GM23338 (cell line): Measurements from ENCODE around the gene RAPGEF4. TPM values are rescaled to one million over a fixed set of nuclear protein-coding genes. Genes with fewer than 3 reads are reported as not detected.

Experiments used
- ATAC-seq: fragments of 200-7000 bp; cut with Tn5 transposase; 3 replicates; pipeline ENCODE4 v1.9.1; 2020
- DNase-seq: peaks from one replicate; pipeline ENCODE4 v3.0.0-alpha.2; 2015; ENCODE audit warnings: low spot score
- H2AFZ ChIP-seq: fragments of 200-600 bp; sonication (generic); 2 replicates; pipeline ENCODE4 v1.8.0; 2016; ENCODE audit warnings: antibody characterized with exemption, mild to moderate bottlenecking, moderate library complexity
- H3F3A ChIP-seq: fragments of 200-600 bp; sonication (generic); replicated peaks from 2 replicates; pipeline ENCODE4 v1.8.0; 2017; ENCODE audit warnings: antibody characterized with exemption, mixed run types, low read depth
- H3K27ac ChIP-seq: fragments of 200-600 bp; sonication (generic); 2 replicates; pipeline ENCODE4 v1.6.1; 2016; ENCODE audit warnings: low read depth
- H3K27me3 ChIP-seq: fragments of 200-600 bp; sonication (generic); 2 replicates; pipeline ENCODE4 v1.8.0; 2016; ENCODE audit warnings: mild to moderate bottlenecking, mixed run types, moderate library complexity; ENCODE audit not compliant: insufficient read depth
- H3K36me3 ChIP-seq: fragments of 200-600 bp; sonication (generic); 2 replicates; pipeline ENCODE4 v1.8.0; 2016; ENCODE audit warnings: mild to moderate bottlenecking; ENCODE audit not compliant: insufficient read depth
- H3K4me1 ChIP-seq: fragments of 200-600 bp; sonication (generic); 2 replicates; pipeline ENCODE4 v1.8.0; 2016; ENCODE audit warnings: mild to moderate bottlenecking, moderate library complexity; ENCODE audit not compliant: insufficient read depth
- H3K4me2 ChIP-seq: fragments of 200-600 bp; sonication (generic); 2 replicates; pipeline ENCODE4 v1.7.1; 2017; ENCODE audit warnings: mixed run types
- H3K4me3 ChIP-seq: fragments of 200-600 bp; sonication (generic); 2 replicates; pipeline ENCODE4 v1.6.1; 2016; ENCODE audit warnings: mixed run types
- H3K79me2 ChIP-seq: fragments of 200-600 bp; sonication (generic); replicated peaks from 2 replicates; pipeline ENCODE4 v1.8.0; 2017; ENCODE audit warnings: mild to moderate bottlenecking; ENCODE audit not compliant: insufficient read depth
- H3K9me2 ChIP-seq: fragments of 200-600 bp; sonication (generic); 2 replicates; pipeline ENCODE4 v1.8.0; 2017; ENCODE audit not compliant: insufficient read depth
- H4K20me1 ChIP-seq: fragments of 200-600 bp; sonication (generic); replicated peaks from 2 replicates; pipeline ENCODE4 v1.8.0; 2017; ENCODE audit warnings: mild to moderate bottlenecking; ENCODE audit not compliant: insufficient read depth
- H3K27ac Mint-ChIP-seq: 2 replicates; pipeline ENCODE4 v1.8.0; 2020; ENCODE audit warnings: inconsistent platforms, mild to moderate bottlenecking, moderate library complexity, mixed read lengths
- H3K27me3 Mint-ChIP-seq: 3 replicates; pipeline ENCODE4 v1.8.0; 2022; ENCODE audit warnings: low read depth, mild to moderate bottlenecking, moderate library complexity, mixed read lengths, inconsistent platforms; ENCODE audit not compliant: insufficient read depth, poor library complexity
- H3K36me3 Mint-ChIP-seq: 3 replicates; pipeline ENCODE4 v1.8.0; 2021; ENCODE audit warnings: low read depth, mild to moderate bottlenecking, inconsistent platforms, moderate library complexity, mixed read lengths
- H3K4me1 Mint-ChIP-seq: 3 replicates; pipeline ENCODE4 v1.8.0; 2020; ENCODE audit warnings: mild to moderate bottlenecking, inconsistent platforms, mixed read lengths
- H3K4me3 Mint-ChIP-seq: 3 replicates; pipeline ENCODE4 v1.8.0; 2021; ENCODE audit warnings: moderate library complexity, mild to moderate bottlenecking, inconsistent platforms, mixed read lengths
- H3K9me3 Mint-ChIP-seq: 3 replicates; pipeline ENCODE4 v1.8.0; 2020; ENCODE audit warnings: moderate library complexity, mild to moderate bottlenecking, inconsistent platforms, mixed read lengths
- CTCF ChIP-seq, 2 experiments: fragments of 200-600 bp in 1 of 2; sonication (generic) in 1 of 2; conservative IDR thresholded peaks; 2 replicates each; pipeline versions ENCODE4 v1.5.1 to v1.6.1; 2016 to 2017; ENCODE audit warnings: antibody characterized with exemption in 2 of 2, low read depth in 2 of 2, mild to moderate bottlenecking in 2 of 2, moderate library complexity in 1 of 2
- EZH2phosphoT487 ChIP-seq: fragments of 200-600 bp; sonication (generic); IDR thresholded peaks from one replicate; pipeline ENCODE4 v1.8.1; 2018; ENCODE audit warnings: antibody characterized with exemption; ENCODE audit not compliant: unreplicated experiment
- JUNB ChIP-seq: IDR thresholded peaks from one replicate; pipeline ENCODE4 v1.6.1; 2016; ENCODE audit warnings: antibody characterized with exemption; ENCODE audit not compliant: unreplicated experiment
- NANOG ChIP-seq: IDR thresholded peaks from 2 replicates; pipeline ENCODE4 v1.6.1; 2016; ENCODE audit warnings: antibody characterized with exemption, borderline replicate concordance
- POLR2AphosphoS5 ChIP-seq: IDR thresholded peaks from 2 replicates; pipeline ENCODE4 v1.6.1; 2016; ENCODE audit warnings: antibody characterized with exemption, low read depth
- ZNF331 ChIP-seq: fragments of 250-450 bp; sonication (Bioruptor Pico); IDR thresholded peaks from 2 replicates; pipeline ENCODE4 v1.5.0; 2020; ENCODE audit warnings: low read depth, mild to moderate bottlenecking, moderate library complexity
- ZNF462 ChIP-seq: fragments of 250-450 bp; sonication (Bioruptor Pico); IDR thresholded peaks from 2 replicates; pipeline ENCODE4 v1.5.0; 2020; ENCODE audit warnings: mild to moderate bottlenecking, moderate library complexity
- polyA plus RNA-seq: library from polyadenylated mRNA; unstranded; fragments of >200 nt; fragmentation: Nextera tagmentation; extraction: Ambion mirVana; gene quantifications from 2 replicates; pipeline ENCODE4 v1.2.1, GENCODE V29; 2016
- total RNA-seq: library from RNA; depleted of rRNA; stranded (reverse); fragments of >200 nt; shearing (Covaris generic); gene quantifications from 2 replicates; pipeline ENCODE4 v1.2.3, GENCODE V29; 2014

The RAPGEF4 gene
- total and polyA plus RNA-seq, 2 experiments from 2014 or later: 1.7 to 4.7 TPM

GRCh38 chr2:173056705-173057364 lies 321.2 kb downstream of the RAPGEF4 start (continued):
- TF ChIP-seq ZNF462 (CRISPR knock-in tag): no peak
- TF ChIP-seq NANOG: no peak
- TF ChIP-seq CTCF (conservative IDR thresholded peaks at IDR 0.05; ENCODE audit: low read depth in 2 of 2): no peak

- Histone ChIP-seq H3K79me2 (no peaks in the 10 kb centered on the region), H3K27me3 (no peaks in the 10 kb centered on the region), H3K4me3 (no peak overlapping the region), H3K27ac (no peak overlapping the region), H3K9me2 (0 out of 2 replicates have a peak, but pooled peaks cover 3% of the 10 kb centered on the region), H2AFZ (no peak overlapping the region), H3K36me3 (no peaks in the 10 kb centered on the region), H4K20me1 (no peaks in the 10 kb centered on the region), H3K4me1 (peaks cover 4% of the 10 kb centered on the region; the same call in 1 of the 2 replicates), H3F3A (no peaks in the 10 kb centered on the region), H3K4me2 (no peak overlapping the region)
- no peak for ATAC-seq
- H3K36me3 Mint-ChIP-seq: no peaks in the 10 kb centered on the region
- TF ChIP-seq POLR2AphosphoS5: no peak
- no peak for TF ChIP-seq EZH2phosphoT487
- no peak for TF ChIP-seq ZNF331 (CRISPR knock-in tag)
- no peak for TF ChIP-seq JUNB
- TF ChIP-seq NANOG: no peak
- no peaks in the 10 kb centered on the region; the same call in 2 of the 3 replicates for H3K9me3 Mint-ChIP-seq
- no peak overlapping the region for H3K27ac Mint-ChIP-seq
- H3K27me3 Mint-ChIP-seq: peaks cover 6% of the 10 kb centered on the region
- no peak overlapping the region for H3K4me3 Mint-ChIP-seq
- H3K4me1 Mint-ChIP-seq: peaks cover 8% of the 10 kb centered on the region
- DNase-seq: no peak
Observed at GRCh38 chr2:173058097-173058496, 322.5 kb downstream of the RAPGEF4 start.
